Measurements from ENCODE around the gene PKNOX1.

Gene PKNOX1

DNA sequence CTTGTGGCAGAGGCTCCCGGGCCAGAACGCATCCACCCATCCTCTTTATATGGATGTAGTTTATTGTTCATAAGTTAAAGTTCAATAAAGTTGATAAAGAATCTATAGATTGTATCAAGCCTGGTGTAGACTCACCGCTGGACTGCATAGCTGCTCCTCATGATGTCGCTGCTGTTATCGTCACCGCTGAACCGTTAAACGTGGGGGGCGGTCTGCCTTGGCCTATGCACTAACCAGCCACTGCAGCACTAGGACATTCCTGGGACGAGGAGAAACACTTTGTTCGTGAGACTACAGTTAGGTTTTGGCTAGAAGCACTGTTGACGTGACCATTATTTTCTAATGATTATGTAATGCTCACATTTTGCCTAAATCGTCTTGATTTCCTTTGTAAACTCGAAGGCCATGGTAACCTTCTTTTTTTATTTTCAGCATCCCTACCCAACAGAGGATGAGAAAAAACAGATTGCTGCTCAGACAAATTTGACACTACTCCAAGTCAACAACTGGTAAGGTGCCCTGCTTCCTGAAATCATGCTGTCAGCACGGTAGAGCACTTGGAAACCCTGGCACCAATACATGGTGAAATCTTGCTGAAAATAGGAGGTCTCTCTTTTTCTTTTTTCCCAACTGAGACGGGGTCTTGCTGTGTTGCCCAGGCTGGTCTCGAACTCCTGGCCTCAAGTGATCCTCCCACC lies 50.2 kb downstream of the PKNOX1 start:
- TF ChIP-seq, protein P1, sequence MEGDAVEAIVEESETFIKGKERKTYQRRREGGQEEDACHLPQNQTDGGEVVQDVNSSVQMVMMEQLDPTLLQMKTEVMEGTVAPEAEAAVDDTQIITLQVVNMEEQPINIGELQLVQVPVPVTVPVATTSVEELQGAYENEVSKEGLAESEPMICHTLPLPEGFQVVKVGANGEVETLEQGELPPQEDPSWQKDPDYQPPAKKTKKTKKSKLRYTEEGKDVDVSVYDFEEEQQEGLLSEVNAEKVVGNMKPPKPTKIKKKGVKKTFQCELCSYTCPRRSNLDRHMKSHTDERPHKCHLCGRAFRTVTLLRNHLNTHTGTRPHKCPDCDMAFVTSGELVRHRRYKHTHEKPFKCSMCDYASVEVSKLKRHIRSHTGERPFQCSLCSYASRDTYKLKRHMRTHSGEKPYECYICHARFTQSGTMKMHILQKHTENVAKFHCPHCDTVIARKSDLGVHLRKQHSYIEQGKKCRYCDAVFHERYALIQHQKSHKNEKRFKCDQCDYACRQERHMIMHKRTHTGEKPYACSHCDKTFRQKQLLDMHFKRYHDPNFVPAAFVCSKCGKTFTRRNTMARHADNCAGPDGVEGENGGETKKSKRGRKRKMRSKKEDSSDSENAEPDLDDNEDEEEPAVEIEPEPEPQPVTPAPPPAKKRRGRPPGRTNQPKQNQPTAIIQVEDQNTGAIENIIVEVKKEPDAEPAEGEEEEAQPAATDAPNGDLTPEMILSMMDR (IDR thresholded peaks at IDR 0.05; ENCODE audit: control insufficient read depth, extremely low read depth, insufficient read depth) = no peak
- DNase-seq (ENCODE audit: low read depth) = no peak
- H3K4me3 ChIP-seq (ENCODE audit: low read depth, low read length) = no peak overlapping the region

DNA sequence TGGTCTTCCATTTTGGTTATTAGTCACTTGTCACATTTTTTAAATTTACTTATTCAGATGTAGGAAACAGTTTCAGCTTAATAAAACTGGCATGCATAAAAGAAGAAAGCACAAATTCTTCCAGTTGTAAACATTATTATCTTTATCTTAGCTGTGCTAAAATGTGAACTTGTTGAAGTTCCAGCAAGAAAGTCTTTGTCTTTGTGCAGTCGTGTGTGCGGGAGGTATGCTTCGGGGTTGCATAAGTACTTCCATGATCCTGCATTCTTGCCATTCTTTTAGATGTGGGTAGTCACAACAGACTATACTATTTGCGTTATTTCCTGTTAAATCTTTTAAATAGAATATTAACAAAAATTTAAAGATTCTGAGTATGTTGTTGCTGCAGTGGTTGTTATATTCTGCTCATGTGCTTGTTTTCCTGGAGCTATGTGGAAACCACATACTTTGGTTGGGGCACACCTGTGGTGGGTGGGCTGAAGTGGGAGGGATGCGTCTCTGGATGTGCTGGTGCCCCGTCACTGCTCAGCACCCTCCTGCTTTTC lies 51.3 kb downstream of the PKNOX1 start:
- no peak overlapping the region for H3K4me3 ChIP-seq (ENCODE audit: low read depth, low read length)
- DNase-seq (ENCODE audit: low read depth) = no peak
- TF ChIP-seq, protein P1 (IDR thresholded peaks at IDR 0.05; ENCODE audit: control insufficient read depth, extremely low read depth, insufficient read depth) = no peak

DNA sequence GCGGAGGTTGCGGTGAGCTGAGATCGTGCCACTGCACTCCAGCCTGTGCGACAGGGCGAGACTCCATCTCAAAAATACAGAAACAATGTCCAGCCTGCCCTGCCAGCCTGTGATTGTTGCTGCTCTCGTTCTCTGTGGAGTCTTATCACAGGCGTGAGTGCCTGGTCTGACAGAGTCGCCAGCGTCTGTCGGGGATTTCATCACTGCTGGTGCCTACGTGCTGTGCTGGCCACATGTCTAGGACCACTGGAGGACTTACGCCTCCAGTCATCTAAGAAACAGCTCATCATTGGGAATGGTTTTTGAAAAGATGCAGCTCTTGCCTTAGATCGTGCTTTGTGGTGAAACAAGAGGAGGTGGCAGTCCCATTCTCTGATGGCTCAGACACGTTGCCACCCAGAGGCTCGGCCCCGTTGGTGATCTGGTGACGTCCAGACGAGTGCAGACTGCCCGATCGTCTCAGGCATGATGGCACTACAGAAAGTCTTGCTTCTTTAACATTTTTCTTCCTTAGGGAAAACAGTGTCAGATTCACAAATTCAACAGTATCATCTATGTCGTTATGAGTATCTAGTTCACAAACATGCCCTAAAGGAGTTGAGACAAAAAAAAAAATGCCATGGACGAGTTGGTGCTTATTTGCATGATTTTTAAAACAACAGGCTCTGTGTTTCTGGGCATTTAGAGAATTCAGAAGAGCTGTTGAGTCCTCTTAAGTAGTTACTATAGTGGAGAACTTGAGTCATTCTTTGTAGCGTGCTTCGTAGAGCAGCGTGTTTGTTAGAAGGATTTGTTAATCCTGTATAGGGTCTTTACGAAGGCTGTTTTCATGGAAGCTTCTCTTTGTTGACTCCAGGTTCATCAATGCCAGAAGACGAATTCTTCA lies 53.7 kb downstream of the PKNOX1 start:
- no peak for DNase-seq (ENCODE audit: low read depth)
- TF ChIP-seq, protein P1 (IDR thresholded peaks at IDR 0.05; ENCODE audit: control insufficient read depth, extremely low read depth, insufficient read depth) = no peak
- no peak overlapping the region for H3K4me3 ChIP-seq (ENCODE audit: low read depth, low read length)

DNA sequence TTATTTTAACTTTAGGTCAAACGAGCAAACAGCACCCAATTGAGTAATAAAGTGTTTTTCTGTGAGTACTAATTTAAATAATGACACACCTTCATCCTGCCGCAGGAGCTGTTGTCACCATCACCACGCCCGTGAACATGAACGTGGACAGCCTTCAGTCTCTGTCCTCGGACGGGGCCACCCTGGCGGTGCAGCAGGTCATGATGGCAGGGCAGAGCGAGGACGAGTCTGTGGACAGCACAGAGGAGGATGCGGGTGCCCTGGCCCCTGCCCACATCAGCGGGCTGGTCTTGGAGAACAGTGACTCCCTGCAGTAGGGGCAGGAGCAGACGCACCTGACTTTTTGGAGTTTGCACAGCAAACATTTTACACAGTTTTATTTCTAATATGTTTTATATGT lies 55.4 kb downstream of the PKNOX1 start:
- TF ChIP-seq, protein P1 (IDR thresholded peaks at IDR 0.05; ENCODE audit: control insufficient read depth, extremely low read depth, insufficient read depth) = no peak
- H3K4me3 ChIP-seq (ENCODE audit: low read depth, low read length) = no peak overlapping the region
- no peak for DNase-seq (ENCODE audit: low read depth)

DNA sequence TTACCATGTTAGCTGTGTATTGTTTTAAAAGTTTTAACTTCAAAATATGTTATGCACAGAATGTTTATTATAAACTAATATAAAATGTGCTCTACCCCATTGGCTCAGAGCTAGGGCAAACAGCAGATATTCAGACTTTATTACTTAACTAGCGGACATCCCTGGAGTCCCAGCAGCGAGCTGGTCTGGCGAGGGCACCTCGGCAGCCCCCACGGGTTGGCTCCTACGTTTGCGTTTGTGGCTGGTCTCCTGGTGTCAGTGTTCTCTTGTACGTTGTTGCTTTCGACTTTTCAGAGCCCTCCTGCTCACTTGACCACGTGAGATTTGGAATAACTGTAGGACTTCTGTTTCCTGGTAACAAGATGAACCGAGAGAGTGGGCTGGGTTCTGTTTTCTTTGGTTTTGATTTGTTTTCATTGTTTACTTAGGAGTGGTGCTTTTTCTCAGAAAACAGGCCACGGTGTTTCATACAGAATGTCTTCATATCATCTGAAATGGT lies 56.8 kb downstream of the PKNOX1 start:
- no peak for DNase-seq (ENCODE audit: low read depth)
- TF ChIP-seq, protein P1 (IDR thresholded peaks at IDR 0.05; ENCODE audit: control insufficient read depth, extremely low read depth, insufficient read depth) = no peak
- no peak overlapping the region for H3K4me3 ChIP-seq (ENCODE audit: low read depth, low read length)

DNA sequence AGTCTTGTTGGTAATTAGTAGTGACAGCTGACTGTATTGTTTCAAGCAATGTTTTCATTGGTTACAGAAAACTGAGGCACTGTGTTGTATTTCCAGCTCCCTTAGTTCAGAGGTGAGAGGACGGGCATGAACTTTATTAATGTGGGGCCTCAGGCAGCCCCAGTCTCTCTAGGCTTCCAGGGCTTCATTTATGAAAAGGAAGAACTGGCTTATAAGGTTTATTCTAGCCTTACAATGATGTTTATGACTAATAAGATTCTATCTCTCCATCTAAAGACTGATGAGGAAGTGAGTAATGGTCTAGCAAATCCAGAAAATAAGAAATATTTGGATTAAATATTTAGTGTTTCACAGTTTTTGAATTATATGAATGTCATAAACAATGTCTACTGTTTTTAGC lies 59.7 kb downstream of the PKNOX1 start:
- TF ChIP-seq, protein P1 (IDR thresholded peaks at IDR 0.05; ENCODE audit: control insufficient read depth, extremely low read depth, insufficient read depth) = no peak

More for the DNA sequence above, 59.7 kb downstream of the PKNOX1 start:
- H3K4me3 ChIP-seq (ENCODE audit: low read depth, low read length) = no peak overlapping the region
- DNase-seq (ENCODE audit: low read depth) = no peak

All from LNCaP clone FGC (cell line).